Measurements from ENCODE around the gene SYN1.

DNA sequence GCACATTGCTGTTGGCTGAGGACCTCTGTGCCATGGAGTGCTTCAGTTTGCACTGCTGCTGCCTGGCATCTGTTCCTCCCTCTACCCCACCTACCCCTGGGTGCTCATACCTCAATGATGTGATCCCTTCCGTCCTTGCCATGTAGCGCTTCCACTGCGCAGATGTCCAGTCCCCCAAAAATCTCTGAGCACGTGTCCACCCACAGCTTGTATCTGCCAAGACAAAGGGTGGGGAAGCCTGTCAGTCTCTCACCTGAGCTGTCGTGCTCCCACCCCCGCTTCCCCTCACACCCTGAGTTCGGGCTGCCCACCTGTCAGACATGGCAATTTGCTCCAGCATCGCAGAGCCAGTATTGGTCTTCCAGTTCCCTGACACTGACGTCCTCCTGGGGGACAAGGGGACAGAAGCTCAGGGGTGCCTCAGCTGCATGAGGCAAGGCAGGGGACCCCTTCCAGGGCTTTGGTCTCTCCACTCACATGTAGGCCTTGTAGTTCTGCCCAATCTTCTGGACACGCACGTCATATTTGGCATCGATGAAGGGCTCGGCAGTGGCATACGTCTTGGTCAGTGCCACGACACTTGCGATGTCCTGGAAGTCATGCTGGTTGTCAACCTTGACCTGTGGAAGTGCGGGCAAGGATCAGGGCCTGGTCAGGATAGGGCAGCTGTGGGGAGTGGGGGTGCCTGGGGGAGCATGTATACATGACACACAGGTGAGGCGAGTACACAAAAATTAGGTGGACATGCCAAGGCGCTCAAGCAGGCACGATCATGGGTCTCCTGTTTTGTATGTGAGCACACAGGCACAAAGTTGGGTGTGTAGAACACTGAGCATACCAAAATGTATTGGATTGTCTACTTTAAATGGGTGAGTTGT lies 43.4 kb downstream of the SYN1 start:
- TF ChIP-seq, protein P1, sequence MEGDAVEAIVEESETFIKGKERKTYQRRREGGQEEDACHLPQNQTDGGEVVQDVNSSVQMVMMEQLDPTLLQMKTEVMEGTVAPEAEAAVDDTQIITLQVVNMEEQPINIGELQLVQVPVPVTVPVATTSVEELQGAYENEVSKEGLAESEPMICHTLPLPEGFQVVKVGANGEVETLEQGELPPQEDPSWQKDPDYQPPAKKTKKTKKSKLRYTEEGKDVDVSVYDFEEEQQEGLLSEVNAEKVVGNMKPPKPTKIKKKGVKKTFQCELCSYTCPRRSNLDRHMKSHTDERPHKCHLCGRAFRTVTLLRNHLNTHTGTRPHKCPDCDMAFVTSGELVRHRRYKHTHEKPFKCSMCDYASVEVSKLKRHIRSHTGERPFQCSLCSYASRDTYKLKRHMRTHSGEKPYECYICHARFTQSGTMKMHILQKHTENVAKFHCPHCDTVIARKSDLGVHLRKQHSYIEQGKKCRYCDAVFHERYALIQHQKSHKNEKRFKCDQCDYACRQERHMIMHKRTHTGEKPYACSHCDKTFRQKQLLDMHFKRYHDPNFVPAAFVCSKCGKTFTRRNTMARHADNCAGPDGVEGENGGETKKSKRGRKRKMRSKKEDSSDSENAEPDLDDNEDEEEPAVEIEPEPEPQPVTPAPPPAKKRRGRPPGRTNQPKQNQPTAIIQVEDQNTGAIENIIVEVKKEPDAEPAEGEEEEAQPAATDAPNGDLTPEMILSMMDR (IDR thresholded peaks at IDR 0.05), result no peak
- TF ChIP-seq POLR2A (IDR thresholded peaks at IDR 0.05), result no peak
